NCI-H2227 treated with DMSO at 0.1 percent for 48 hours (cell line): ENCODE data around the gene RAB44.

ENCODE experiments used
- DNase-seq: peaks from one replicate; lab custom pipeline; 2025; lab: John Stamatoyannopoulos, UW

RAB44 gene

GRCh38 chr6:36731622-36732310, 34.1 kb downstream of the RAB44 start:
- no peak for DNase-seq

- DNase-seq: no peak
Observed at GRCh38 chr6:36733300-36733699, 35.7 kb downstream of the RAB44 start.

- DNase-seq: no peak
Observed at GRCh38 chr6:36734486-36735060, 36.9 kb downstream of the RAB44 start.

- DNase-seq: no peak
Observed at GRCh38 chr6:36735110-36736071, 37.8 kb downstream of the RAB44 start.

GRCh38 chr6:36737043-36737785, 39.6 kb downstream of the RAB44 start:
- DNase-seq: no peak

GRCh38 chr6:36738108-36738507, 40.5 kb downstream of the RAB44 start:
- DNase-seq: no peak

- no peak for DNase-seq
Observed at GRCh38 chr6:36739947-36740817, 42.6 kb downstream of the RAB44 start.

- no peak for DNase-seq
Observed at GRCh38 chr6:36740818-36741179, 43.2 kb downstream of the RAB44 start.

- DNase-seq: no peak
Observed at GRCh38 chr6:36742146-36742545, 44.5 kb downstream of the RAB44 start.

- DNase-seq: no peak
Observed at GRCh38 chr6:36743032-36743431, 45.4 kb downstream of the RAB44 start.

- DNase-seq: no peak
Observed at GRCh38 chr6:36743538-36744303, 46.1 kb downstream of the RAB44 start.

GRCh38 chr6:36744304-36744673, 46.7 kb downstream of the RAB44 start:
- no peak for DNase-seq

GRCh38 chr6:36745283-36745682, 47.7 kb downstream of the RAB44 start:
- no peak for DNase-seq

GRCh38 chr6:36745836-36746235, 48.2 kb downstream of the RAB44 start:
- DNase-seq: no peak

- DNase-seq: no peak
Observed at GRCh38 chr6:36746251-36746650, 48.6 kb downstream of the RAB44 start.

GRCh38 chr6:36749829-36750489, 52.3 kb downstream of the RAB44 start:
- DNase-seq: no peak

- DNase-seq: no peak
Observed at GRCh38 chr6:36751091-36751490, 53.5 kb downstream of the RAB44 start.

GRCh38 chr6:36751833-36752186, 54.2 kb downstream of the RAB44 start:
- DNase-seq: no peak

GRCh38 chr6:36752187-36752885, 54.7 kb downstream of the RAB44 start:
- DNase-seq: no peak
